ENCODE data around the gene SLC5A11.
A peak's percentile ranks its signal among the peaks of the same experiment; 100 is the strongest.
"Not testable (repeated sequence)": the region's sequence is repeated elsewhere in the genome, so short reads cannot be mapped to it uniquely, and the experiment has no call there.

Gene SLC5A11

GRCh38 chr16:24863582-24864437 is 18.0 kb downstream of the SLC5A11 start:
- DNase-seq: no peak

DNA sequence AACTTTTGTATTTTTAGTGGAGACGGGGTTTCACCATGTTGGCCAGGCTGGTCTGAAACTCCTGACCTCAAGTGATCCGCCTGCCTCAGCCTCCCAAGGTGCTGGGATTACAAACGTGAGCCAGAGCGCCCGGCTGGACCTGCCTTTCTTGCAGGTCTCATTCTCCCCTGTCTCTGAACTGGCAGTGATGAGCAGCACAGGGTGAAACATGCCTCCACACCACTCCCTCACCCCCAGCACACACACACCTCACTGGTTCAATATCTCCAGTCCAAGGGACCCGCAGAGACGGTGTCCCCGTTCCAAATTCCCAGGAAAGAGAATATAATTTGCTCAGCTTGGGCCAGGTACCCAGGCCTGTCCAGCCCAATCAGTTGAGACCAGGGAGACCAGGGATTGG is 23.3 kb downstream of the SLC5A11 start:
- no peak for DNase-seq

- DNase-seq: no peak
These were observed 26.1 kb downstream of the SLC5A11 start for GRCh38 chr16:24871891-24872290.

- no peak for DNase-seq
These were observed 27.3 kb downstream of the SLC5A11 start for GRCh38 chr16:24873028-24873427.

- DNase-seq: no peak
These were observed 29.7 kb downstream of the SLC5A11 start for GRCh38 chr16:24875466-24875865.

- no peak for DNase-seq
These were observed 30.5 kb downstream of the SLC5A11 start for GRCh38 chr16:24876231-24876630.

GRCh38 chr16:24879684-24880083 is 33.9 kb downstream of the SLC5A11 start:
- DNase-seq: no peak

DNA sequence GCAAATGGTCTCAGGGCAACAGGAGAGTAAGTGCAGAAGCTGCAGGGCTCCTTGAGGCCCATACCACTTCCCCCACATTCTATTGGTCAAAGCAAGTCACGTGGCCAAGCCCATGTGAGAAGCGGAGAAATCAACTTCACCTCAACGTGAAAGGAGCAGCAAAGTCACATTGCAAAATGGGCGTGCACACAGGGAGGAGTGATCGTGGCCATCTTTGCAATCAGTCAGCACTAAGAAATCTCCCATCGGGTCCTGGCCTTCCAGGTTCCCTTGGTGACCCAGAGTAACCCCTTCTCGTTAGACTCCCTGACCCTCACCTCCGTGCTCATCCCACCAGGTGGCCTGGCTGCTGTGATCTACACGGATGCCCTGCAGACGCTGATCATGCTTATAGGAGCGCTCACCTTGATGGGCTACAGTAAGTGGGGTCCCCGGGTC is 38.0 kb downstream of the SLC5A11 start:
- DNase-seq: no peak

- DNase-seq: no peak
These were observed 41.7 kb downstream of the SLC5A11 start for GRCh38 chr16:24887472-24887871.

DNA sequence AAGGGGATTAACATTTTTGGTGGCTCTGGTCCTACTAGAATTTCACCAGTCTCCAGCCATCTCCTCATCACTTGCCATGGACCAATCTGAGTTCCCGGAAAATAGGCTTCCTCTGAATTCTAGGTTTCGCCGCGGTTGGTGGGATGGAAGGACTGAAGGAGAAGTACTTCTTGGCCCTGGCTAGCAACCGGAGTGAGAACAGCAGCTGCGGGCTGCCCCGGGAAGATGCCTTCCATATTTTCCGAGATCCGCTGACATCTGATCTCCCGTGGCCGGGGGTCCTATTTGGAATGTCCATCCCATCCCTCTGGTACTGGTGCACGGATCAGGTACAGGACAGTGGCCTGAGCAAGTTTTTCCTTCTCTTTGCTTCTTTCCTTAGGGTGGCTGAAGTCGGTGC is 45.0 kb downstream of the SLC5A11 start:
- DNase-seq: no peak

DNA sequence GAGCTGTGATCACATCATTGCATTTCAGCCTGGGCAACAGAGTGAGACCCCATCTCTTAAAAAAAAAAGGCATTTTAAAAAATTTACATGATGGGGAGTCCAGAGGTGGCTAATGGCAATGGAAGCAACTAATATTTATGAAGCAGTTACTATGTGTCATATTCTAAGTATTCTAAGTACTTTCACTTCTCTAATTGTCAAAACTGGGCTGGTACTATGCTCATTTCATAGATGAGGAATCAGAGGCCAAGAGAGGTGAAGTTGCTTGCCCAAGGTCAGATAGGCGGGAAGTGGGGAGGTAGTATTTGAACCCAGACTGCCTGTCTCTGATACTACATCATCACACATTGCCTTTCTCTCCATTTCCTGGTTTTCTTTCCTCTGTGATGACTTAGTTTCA is 50.7 kb downstream of the SLC5A11 start:
- DNase-seq: no peak

DNA sequence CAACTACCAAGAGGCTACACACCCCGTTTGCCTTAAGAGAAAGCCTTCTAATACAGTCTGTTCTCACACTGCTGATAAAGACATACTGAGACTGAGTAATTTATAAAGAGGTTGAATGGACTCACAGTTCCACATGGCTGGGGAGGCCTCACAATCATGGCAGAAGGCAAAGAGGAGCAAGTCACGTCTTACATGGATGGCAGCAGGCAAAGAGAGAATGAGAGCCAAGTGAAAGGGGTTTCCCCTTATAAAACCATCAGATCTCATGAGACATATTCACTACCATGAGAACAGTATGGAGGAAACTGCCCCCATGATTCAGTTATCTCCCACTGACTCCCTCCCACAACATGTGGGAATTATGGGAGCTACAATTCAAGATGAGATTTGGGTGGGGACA is 51.8 kb downstream of the SLC5A11 start:
- not testable (repeated sequence) for DNase-seq

GRCh38 chr16:24900230-24900629 is 54.5 kb downstream of the SLC5A11 start:
- DNase-seq: no peak

DNA sequence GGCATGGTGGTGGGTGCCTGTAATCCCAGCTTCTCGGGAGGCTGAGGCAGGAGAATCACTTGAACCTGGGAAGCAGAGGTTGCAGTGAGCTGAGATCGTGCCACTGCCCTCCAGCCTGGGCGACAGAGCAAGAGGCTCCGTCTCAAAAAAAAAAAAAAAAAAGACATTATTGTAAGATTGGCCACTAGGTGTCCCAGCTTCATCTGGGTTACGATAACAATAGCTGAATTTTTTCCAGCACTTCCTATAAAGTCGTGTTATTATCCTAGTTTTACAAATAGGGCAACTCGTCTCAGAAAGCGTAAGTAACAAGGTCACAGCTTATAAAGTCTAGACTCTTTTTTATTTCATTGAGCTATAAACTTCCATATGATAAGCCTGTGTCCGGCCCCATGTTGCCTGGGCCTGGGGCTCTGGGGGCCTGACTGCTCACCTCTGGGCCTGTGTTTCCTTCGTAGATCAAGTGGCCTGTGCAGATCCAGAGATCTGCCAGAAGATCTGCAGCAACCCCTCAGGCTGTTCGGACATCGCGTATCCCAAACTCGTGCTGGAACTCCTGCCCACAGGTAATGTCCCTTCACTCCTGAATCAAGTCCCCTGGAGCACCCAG is 60.5 kb downstream of the SLC5A11 start:
- DNase-seq: peak; percentile 28

DNA sequence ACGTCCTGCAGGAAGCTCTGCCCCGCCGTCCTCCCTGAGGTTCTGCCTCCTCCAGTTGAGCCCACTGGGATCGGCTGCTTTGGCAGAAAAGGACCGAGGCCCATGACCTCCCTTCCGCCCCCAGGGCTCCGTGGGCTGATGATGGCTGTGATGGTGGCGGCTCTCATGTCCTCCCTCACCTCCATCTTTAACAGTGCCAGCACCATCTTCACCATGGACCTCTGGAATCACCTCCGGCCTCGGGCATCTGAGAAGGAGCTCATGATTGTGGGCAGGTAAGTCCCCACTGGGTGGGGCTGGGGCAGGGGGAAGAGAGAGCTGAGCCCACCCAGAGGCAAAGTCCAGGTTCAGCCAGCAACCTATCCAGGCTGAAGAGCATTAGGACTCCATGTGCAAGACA is 61.1 kb downstream of the SLC5A11 start:
- no peak for DNase-seq

DNA sequence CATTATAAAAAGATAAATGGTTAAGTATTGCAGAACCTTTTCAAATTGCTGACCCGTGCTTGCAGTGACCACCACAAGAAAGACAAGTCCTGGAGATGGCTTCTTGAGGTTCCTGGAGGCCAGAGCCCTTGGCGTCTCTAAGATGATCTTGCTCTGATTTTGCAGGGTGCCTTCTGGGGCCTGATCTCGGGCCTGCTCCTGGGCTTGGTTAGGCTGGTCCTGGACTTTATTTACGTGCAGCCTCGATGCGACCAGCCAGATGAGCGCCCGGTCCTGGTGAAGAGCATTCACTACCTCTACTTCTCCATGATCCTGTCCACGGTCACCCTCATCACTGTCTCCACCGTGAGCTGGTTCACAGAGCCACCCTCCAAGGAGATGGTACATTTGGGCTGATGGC is 63.0 kb downstream of the SLC5A11 start:
- no peak for DNase-seq

- no peak for DNase-seq
These were observed 64.1 kb downstream of the SLC5A11 start for GRCh38 chr16:24909856-24910255.

DNA sequence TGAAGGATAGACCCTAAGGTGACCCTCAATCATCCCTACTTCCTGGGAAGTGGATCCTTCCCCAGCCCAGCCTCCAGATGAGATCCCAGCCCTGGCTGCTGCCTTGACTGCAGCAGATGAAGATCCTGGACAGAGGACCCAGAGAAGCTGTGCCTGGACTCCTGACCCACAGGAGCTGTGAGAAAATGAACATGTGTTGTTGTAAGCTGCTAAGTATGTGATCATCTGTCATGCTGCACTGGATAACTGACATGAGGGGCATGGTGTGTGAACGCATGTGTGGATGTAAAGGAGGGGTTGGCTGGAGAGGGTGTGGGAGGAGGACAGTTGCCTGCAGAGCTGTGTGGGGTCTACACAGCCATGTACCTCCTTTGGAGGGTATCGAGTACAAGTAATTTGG is 69.3 kb downstream of the SLC5A11 start:
- no peak for DNase-seq

DNA sequence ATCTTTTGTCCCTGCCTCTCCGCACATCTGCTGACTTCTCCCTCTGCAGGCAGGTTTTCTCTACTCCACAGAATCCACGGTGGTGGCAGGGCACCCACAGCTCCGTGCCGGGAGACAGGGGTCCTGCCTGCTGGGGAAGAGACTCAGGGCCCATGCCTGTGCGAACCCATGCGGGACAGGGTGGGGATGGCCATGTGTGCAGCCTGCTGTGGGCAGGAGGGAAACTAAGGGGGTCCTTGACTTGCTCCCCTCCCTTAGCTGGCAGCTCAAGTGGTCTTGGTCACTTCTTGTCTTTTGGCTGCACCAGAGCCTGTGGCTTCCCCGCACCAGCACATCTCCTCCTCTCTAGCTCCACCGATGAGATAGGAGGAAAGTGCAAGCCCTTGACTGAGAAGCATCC is 69.8 kb downstream of the SLC5A11 start:
- no peak for DNase-seq

- no peak for DNase-seq
These were observed 71.5 kb downstream of the SLC5A11 start for GRCh38 chr16:24917236-24917635.

GRCh38 chr16:24917891-24918290 is 72.1 kb downstream of the SLC5A11 start:
- no peak for DNase-seq

DNA sequence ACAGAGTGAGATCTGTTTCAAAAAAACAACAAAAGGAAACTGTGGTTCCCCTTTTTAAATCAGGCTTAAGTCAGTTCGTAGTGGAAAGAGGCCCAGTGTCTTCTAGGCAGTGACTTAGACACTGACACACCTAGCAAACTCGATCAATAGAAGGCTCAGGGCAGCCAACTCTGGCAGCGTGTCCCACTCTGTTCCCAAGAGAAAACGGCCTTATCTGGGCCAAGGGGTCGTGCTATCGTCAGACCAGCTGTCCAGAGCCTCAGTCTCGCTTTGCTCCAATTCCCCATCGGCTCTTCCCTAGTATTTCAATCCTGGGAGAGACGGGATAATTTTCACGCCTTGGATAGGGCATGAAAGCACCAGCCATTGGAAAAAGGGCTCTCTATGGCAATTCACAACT is 72.9 kb downstream of the SLC5A11 start:
- DNase-seq: no peak

DNA sequence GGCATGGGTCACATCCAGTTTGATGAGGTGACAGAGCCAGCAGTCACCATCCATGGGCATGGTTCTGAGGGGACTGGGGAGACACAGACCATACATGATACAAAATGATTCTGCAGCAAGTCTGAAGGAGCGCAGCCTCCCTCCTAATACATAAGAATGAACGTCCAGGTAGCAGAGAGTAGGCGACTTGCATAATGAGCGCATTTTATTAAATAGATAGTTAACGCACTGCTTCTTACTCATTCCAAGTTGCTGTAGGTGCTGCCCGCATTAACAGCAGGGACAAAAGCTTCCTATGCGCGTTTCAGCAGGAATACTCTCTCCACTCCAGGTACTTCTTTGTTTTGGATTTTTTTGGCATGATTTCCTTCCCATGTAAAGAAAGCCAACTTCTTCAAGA is 73.8 kb downstream of the SLC5A11 start:
- no peak for DNase-seq

DNA sequence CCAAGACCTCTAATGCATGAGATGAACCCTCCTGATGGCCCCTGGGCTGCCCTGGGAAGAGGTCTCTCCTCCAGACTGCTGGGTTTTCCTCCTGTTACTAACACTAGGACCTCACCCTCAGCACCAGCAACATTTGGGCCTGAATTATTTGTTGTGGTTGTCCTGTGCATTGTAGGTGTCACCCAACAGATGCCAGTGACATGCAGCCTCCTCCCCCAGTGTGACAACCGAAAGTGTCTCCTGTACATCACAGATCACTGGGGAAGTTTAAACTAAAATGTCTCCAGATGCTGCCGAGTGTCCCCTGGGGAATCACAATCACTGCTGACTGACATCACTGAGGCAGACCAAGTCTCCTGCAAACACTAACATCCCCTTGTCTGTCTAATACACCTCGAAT is 74.8 kb downstream of the SLC5A11 start:
- DNase-seq: no peak

DNA sequence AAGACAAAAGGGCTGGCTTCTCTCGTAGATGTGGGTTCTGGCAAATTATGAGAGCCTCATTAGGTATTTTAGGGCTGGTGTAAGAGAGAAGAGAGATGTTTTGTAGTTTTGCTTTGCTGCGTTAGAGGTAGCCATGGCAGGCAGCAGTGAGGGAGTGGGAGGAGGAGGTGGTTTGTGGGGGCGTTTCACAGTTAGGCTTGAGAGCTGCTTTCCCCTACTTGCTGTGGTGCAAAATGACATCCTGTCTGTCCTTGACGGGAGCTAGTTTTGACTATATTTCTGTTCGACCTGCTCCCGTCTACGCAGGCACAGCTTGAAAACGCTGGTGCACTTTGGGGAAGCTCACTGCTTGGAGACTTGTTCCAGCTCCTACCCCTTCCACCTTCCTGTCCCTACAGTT is 75.5 kb downstream of the SLC5A11 start:
- DNase-seq: no peak

All from EL (cell line).